Activated naive CD4-positive, alpha-beta T cell treated with Interleukin-2 at 50 U/mL for 16 hours (primary cell): ENCODE measurements around the gene SREBF2.

Source experiments
- DNase-seq: peaks from one replicate; pipeline ENCODE4 v3.0.0-alpha.2; 2020

SREBF2 gene

GRCh38 chr22:41880653-41881052 is 47.7 kb downstream of the SREBF2 start:
- no peak for DNase-seq

- no peak for DNase-seq
Observed at GRCh38 chr22:41883400-41883799, 50.5 kb downstream of the SREBF2 start.

GRCh38 chr22:41885116-41885515 is 52.2 kb downstream of the SREBF2 start:
- no peak for DNase-seq

GRCh38 chr22:41885516-41885915 is 52.6 kb downstream of the SREBF2 start:
- no peak for DNase-seq

- DNase-seq: no peak
Observed at GRCh38 chr22:41888627-41889200, 55.8 kb downstream of the SREBF2 start.

- no peak for DNase-seq
Observed at GRCh38 chr22:41891407-41891806, 58.5 kb downstream of the SREBF2 start.

GRCh38 chr22:41892721-41893120 is 59.8 kb downstream of the SREBF2 start:
- no peak for DNase-seq

- no peak for DNase-seq
Observed at GRCh38 chr22:41893591-41894375, 60.9 kb downstream of the SREBF2 start.

GRCh38 chr22:41898645-41899044 is 65.7 kb downstream of the SREBF2 start:
- DNase-seq: no peak

- no peak for DNase-seq
Observed at GRCh38 chr22:41899110-41899509, 66.2 kb downstream of the SREBF2 start.

- DNase-seq: no peak
Observed at GRCh38 chr22:41899992-41900651, 67.2 kb downstream of the SREBF2 start.

- DNase-seq: no peak
Observed at GRCh38 chr22:41900652-41901312, 67.9 kb downstream of the SREBF2 start.

- no peak for DNase-seq
Observed at GRCh38 chr22:41902016-41902415, 69.1 kb downstream of the SREBF2 start.

- DNase-seq: no peak
Observed at GRCh38 chr22:41902932-41903421, 70.1 kb downstream of the SREBF2 start.

GRCh38 chr22:41904450-41905410 is 71.8 kb downstream of the SREBF2 start:
- DNase-seq: no peak

GRCh38 chr22:41905411-41906202 is 72.7 kb downstream of the SREBF2 start:
- DNase-seq: no peak

- no peak for DNase-seq
Observed at GRCh38 chr22:41906822-41907221, 73.9 kb downstream of the SREBF2 start.

- no peak for DNase-seq
Observed at GRCh38 chr22:41907436-41908401, 74.8 kb downstream of the SREBF2 start.

GRCh38 chr22:41908411-41909309 is 75.8 kb downstream of the SREBF2 start:
- DNase-seq: no peak
